NCI-H128 (cell line): ENCODE measurements around the gene ARSB.
"Not testable (repeated sequence)": the region's sequence is repeated elsewhere in the genome, so short reads cannot be mapped to it uniquely, and the experiment has no call there.

Experiments used
- DNase-seq: peaks from one replicate; lab custom pipeline; 2025; ENCODE audit not compliant: unreplicated experiment; lab: John Stamatoyannopoulos, UW

ARSB gene

GRCh38 chr5:78905084-78905938 lies 79.8 kb downstream of the ARSB start:
- no peak for DNase-seq

GRCh38 chr5:78903861-78904260 lies 81.2 kb downstream of the ARSB start:
- no peak for DNase-seq

- no peak for DNase-seq
Measured at GRCh38 chr5:78903353-78903752, 81.8 kb downstream of the ARSB start.

GRCh38 chr5:78899922-78900362 lies 85.2 kb downstream of the ARSB start:
- no peak for DNase-seq

- no peak for DNase-seq
Measured at GRCh38 chr5:78896132-78896531, 89.0 kb downstream of the ARSB start.

GRCh38 chr5:78895616-78896015 lies 89.5 kb downstream of the ARSB start:
- DNase-seq = no peak

- no peak for DNase-seq
Measured at GRCh38 chr5:78893940-78894677, 91.0 kb downstream of the ARSB start.

- no peak for DNase-seq
Measured at GRCh38 chr5:78890667-78891379, 94.3 kb downstream of the ARSB start.

- no peak for DNase-seq
Measured at GRCh38 chr5:78889369-78890140, 95.6 kb downstream of the ARSB start.

GRCh38 chr5:78888580-78889368 lies 96.3 kb downstream of the ARSB start:
- DNase-seq = no peak

GRCh38 chr5:78887384-78888118 lies 97.6 kb downstream of the ARSB start:
- no peak for DNase-seq

- DNase-seq = no peak
Measured at GRCh38 chr5:78886341-78887230, 98.5 kb downstream of the ARSB start.

- DNase-seq = no peak
Measured at GRCh38 chr5:78881884-78882283, 103.2 kb downstream of the ARSB start.

- DNase-seq = no peak
Measured at GRCh38 chr5:78879516-78879915, 105.6 kb downstream of the ARSB start.

- DNase-seq = not testable (repeated sequence)
Measured at GRCh38 chr5:78866076-78866475, 119.0 kb downstream of the ARSB start.

- no peak for DNase-seq
Measured at GRCh38 chr5:78858364-78858763, 126.7 kb downstream of the ARSB start.

GRCh38 chr5:78855026-78855425 lies 130.1 kb downstream of the ARSB start:
- DNase-seq = no peak

GRCh38 chr5:78851891-78852290 lies 133.2 kb downstream of the ARSB start:
- not testable (repeated sequence) for DNase-seq
